Measurements from ENCODE around the gene KANK3.

GRCh38 chr19:8370176-8371010 lies 27.3 kb upstream of the KANK3 start:
- TF ChIP-seq, protein P1, sequence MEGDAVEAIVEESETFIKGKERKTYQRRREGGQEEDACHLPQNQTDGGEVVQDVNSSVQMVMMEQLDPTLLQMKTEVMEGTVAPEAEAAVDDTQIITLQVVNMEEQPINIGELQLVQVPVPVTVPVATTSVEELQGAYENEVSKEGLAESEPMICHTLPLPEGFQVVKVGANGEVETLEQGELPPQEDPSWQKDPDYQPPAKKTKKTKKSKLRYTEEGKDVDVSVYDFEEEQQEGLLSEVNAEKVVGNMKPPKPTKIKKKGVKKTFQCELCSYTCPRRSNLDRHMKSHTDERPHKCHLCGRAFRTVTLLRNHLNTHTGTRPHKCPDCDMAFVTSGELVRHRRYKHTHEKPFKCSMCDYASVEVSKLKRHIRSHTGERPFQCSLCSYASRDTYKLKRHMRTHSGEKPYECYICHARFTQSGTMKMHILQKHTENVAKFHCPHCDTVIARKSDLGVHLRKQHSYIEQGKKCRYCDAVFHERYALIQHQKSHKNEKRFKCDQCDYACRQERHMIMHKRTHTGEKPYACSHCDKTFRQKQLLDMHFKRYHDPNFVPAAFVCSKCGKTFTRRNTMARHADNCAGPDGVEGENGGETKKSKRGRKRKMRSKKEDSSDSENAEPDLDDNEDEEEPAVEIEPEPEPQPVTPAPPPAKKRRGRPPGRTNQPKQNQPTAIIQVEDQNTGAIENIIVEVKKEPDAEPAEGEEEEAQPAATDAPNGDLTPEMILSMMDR (IDR thresholded peaks at IDR 0.05; ENCODE audit: insufficient read depth, low read depth, low read length), result no peak
- no peak for TF ChIP-seq EZH2 (IDR thresholded peaks at IDR 0.05; ENCODE audit: insufficient read depth, low read length)
